OCI-LY7 (cell line): ENCODE measurements around the gene TMA7B.

Experiments
- EZH2phosphoT487 ChIP-seq: fragments of 200-600 bp; sonication (generic); IDR thresholded peaks from 2 replicates; pipeline ENCODE4 v1.6.1; 2018; ENCODE audit warnings: low read depth, borderline replicate concordance, mild to moderate bottlenecking, mixed run types, antibody characterized with exemption, low read length, moderate library complexity, mixed read lengths
- TF ChIP-seq, protein P1 (sequence below): fragments of 200-600 bp; sonication (generic); conservative IDR thresholded peaks from 2 replicates; pipeline ENCODE4 v1.5.1; 2014; ENCODE audit warnings: mild to moderate bottlenecking, antibody characterized with exemption, low read length, moderate library complexity, mixed read lengths

GRCh38 chr22:39965748-39966147, 5.6 kb downstream of the TMA7B start:
- TF ChIP-seq, protein P1, sequence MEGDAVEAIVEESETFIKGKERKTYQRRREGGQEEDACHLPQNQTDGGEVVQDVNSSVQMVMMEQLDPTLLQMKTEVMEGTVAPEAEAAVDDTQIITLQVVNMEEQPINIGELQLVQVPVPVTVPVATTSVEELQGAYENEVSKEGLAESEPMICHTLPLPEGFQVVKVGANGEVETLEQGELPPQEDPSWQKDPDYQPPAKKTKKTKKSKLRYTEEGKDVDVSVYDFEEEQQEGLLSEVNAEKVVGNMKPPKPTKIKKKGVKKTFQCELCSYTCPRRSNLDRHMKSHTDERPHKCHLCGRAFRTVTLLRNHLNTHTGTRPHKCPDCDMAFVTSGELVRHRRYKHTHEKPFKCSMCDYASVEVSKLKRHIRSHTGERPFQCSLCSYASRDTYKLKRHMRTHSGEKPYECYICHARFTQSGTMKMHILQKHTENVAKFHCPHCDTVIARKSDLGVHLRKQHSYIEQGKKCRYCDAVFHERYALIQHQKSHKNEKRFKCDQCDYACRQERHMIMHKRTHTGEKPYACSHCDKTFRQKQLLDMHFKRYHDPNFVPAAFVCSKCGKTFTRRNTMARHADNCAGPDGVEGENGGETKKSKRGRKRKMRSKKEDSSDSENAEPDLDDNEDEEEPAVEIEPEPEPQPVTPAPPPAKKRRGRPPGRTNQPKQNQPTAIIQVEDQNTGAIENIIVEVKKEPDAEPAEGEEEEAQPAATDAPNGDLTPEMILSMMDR, result no peak
- no peak for TF ChIP-seq EZH2phosphoT487
